ENCODE measurements around the gene NNAT.

DNA sequence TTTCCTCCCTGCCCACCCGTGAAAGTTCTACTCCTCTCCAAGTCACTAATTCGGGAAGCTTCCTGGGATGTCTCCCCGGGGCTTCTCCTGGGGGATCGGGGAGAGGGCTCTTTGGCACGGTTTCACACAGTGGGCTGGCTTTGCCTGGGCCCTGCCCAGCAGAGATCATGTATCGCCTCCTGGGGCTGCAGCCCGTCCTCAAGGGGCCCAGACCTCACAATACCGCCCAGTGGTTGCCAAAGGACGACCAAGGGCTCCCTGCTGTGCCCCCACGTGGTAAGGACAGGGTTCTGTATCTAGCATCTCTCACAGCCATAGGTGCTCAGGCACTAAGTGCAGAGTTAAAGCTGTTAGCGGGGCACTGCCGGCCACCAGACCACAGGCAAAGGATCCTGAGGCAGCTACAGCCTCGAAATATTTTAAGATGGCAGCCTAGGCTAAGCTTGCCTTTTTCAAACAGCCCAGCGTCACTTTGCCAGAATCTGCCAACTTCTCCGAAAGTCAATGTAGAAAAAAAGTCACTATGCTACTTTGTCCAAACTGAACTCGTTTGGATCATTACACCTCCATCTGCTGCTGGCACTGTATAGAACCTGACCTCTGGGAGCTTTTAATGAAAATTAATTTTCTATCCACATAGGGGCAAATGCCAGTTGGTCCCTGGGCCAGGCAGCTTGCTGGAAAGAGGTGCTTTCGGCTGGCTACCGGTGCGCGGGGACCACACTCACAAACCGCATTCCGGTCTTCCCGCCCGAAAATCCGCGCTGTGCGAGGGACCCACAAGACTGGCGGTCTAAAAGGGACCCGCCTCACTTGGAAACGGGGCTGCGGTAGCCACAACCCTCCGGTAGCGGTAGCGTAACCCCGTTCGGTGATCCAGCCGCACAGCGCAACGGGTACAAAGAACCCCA lies 1.3 kb upstream of the NNAT start:
- TF ChIP-seq, protein P1, sequence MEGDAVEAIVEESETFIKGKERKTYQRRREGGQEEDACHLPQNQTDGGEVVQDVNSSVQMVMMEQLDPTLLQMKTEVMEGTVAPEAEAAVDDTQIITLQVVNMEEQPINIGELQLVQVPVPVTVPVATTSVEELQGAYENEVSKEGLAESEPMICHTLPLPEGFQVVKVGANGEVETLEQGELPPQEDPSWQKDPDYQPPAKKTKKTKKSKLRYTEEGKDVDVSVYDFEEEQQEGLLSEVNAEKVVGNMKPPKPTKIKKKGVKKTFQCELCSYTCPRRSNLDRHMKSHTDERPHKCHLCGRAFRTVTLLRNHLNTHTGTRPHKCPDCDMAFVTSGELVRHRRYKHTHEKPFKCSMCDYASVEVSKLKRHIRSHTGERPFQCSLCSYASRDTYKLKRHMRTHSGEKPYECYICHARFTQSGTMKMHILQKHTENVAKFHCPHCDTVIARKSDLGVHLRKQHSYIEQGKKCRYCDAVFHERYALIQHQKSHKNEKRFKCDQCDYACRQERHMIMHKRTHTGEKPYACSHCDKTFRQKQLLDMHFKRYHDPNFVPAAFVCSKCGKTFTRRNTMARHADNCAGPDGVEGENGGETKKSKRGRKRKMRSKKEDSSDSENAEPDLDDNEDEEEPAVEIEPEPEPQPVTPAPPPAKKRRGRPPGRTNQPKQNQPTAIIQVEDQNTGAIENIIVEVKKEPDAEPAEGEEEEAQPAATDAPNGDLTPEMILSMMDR (IDR thresholded peaks at IDR 0.05), result no peak
- TF ChIP-seq POLR2A (IDR thresholded peaks at IDR 0.05), result no peak

Measured in body of pancreas (tissue), 4 donors.